ENCODE data around the gene MRPS2.
A peak's percentile ranks its signal among the peaks of the same experiment; 100 is the strongest.
"Not testable (repeated sequence)": the region's sequence is repeated elsewhere in the genome, so short reads cannot be mapped to it uniquely, and the experiment has no call there.

MRPS2 gene

GRCh38 chr9:135500525-135501260 is at the start of gene MRPS2:
MRPS2 (plus strand) TSS chr9:135500682; CDS start chr9:135500711, 29 bp downstream.
- DNase-seq (ENCODE audit: low spot score): peak; percentile 79

GRCh38 chr9:135450956-135451355 is 49.5 kb upstream of the MRPS2 start:
- DNase-seq (ENCODE audit: low spot score): no peak

GRCh38 chr9:135451909-135452308 is 48.6 kb upstream of the MRPS2 start:
- not testable (repeated sequence) for DNase-seq (ENCODE audit: low spot score)

- no peak for DNase-seq (ENCODE audit: low spot score)
These were observed 45.7 kb upstream of the MRPS2 start for GRCh38 chr9:135454737-135455136.

- DNase-seq (ENCODE audit: low spot score): no peak
These were observed 45.0 kb upstream of the MRPS2 start for GRCh38 chr9:135455401-135456030.

- no peak for DNase-seq (ENCODE audit: low spot score)
These were observed 43.9 kb upstream of the MRPS2 start for GRCh38 chr9:135456436-135457104.

- not testable (repeated sequence) for DNase-seq (ENCODE audit: low spot score)
These were observed 42.0 kb upstream of the MRPS2 start for GRCh38 chr9:135458478-135458877.

- DNase-seq (ENCODE audit: low spot score): no peak
These were observed 38.5 kb upstream of the MRPS2 start for GRCh38 chr9:135461936-135462335.

- DNase-seq (ENCODE audit: low spot score): no peak
These were observed 37.3 kb upstream of the MRPS2 start for GRCh38 chr9:135463140-135463539.

- no peak for DNase-seq (ENCODE audit: low spot score)
These were observed 36.3 kb upstream of the MRPS2 start for GRCh38 chr9:135464181-135464580.

GRCh38 chr9:135468854-135469521 is 31.5 kb upstream of the MRPS2 start:
- no peak for DNase-seq (ENCODE audit: low spot score)

GRCh38 chr9:135471791-135472640 is 28.5 kb upstream of the MRPS2 start:
- no peak for DNase-seq (ENCODE audit: low spot score)

GRCh38 chr9:135473972-135474543 is 26.4 kb upstream of the MRPS2 start:
- DNase-seq (ENCODE audit: low spot score): no peak

GRCh38 chr9:135474915-135475314 is 25.6 kb upstream of the MRPS2 start:
- DNase-seq (ENCODE audit: low spot score): no peak

GRCh38 chr9:135476561-135477355 is 23.7 kb upstream of the MRPS2 start:
- DNase-seq (ENCODE audit: low spot score): no peak

- DNase-seq (ENCODE audit: low spot score): no peak
These were observed 22.3 kb upstream of the MRPS2 start for GRCh38 chr9:135478191-135478590.

GRCh38 chr9:135478829-135479468 is 21.5 kb upstream of the MRPS2 start:
- no peak for DNase-seq (ENCODE audit: low spot score)

- no peak for DNase-seq (ENCODE audit: low spot score)
These were observed 20.9 kb upstream of the MRPS2 start, which contains the start of gene PPP1R26 for GRCh38 chr9:135479469-135480052. PPP1R26 (plus strand) TSS chr9:135479782; CDS start chr9:135484511, 4,729 bp downstream.
